HEK293 (cell line): ENCODE data around the gene ZNF579.

Source experiments
- ZBTB8A ChIP-seq: fragments of 450-650 bp; formaldehyde crosslinking; IDR thresholded peaks from 2 replicates; pipeline ENCODE4 v1.5.1; 2016; ENCODE audit warnings: missing biosample characterization, missing genetic modification characterization
- ZNF214 ChIP-seq: fragments of 450-650 bp; formaldehyde crosslinking; IDR thresholded peaks from 2 replicates; pipeline ENCODE4 v1.5.1; 2017; ENCODE audit warnings: missing biosample characterization, mild to moderate bottlenecking, missing genetic modification characterization, borderline replicate concordance
- ZNF23 ChIP-seq: fragments of 450-650 bp; formaldehyde crosslinking; IDR thresholded peaks from 2 replicates; pipeline ENCODE4 v1.5.1; 2016; ENCODE audit warnings: missing biosample characterization, missing genetic modification characterization, borderline replicate concordance
- ZNF311 ChIP-seq: fragments of 450-650 bp; formaldehyde crosslinking; IDR thresholded peaks from 2 replicates; pipeline ENCODE4 v1.5.1; 2017; ENCODE audit warnings: missing biosample characterization, missing genetic modification characterization, borderline replicate concordance
- TF ChIP-seq, protein P1 (sequence below): fragments of 450-650 bp; formaldehyde crosslinking; IDR thresholded peaks from 2 replicates; pipeline ENCODE4 v1.5.1; 2016; ENCODE audit warnings: missing biosample characterization, missing genetic modification characterization, borderline replicate concordance
- TF ChIP-seq, protein P2 (sequence below): fragments of 450-650 bp; formaldehyde crosslinking; IDR thresholded peaks from 2 replicates; pipeline ENCODE4 v1.5.1; 2016; ENCODE audit warnings: missing biosample characterization, missing genetic modification characterization

DNA sequence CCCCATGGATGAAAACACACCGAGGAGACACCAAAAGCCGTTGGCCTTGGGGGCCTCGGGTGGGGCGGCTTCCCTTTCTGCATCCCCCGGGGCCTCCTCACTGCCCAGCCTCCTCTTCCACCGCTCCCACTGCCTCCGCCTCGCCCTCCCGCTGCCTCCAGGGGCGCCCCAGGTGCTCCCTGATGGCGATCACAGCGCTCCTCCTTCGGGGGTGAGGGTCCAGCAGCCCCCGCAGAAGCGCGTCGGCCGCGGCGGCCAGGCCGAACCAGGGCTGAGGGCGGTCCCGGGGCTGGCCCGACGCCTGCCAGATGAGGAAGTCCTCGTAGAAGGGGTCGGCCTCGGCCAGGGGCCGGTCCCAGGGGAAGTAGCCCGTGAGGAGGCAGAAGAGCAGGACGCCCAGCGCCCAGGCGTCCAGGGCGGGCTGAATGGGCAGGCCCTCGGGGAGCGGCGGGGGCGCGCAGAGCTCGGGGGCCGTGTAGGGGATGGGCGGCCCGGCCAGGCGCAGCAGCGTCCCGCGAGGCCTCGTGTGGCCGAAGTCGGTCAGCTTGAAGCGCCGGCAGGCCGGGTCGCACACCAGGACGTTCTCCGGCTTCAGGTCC is 50.9 kb downstream of the ZNF579 start:
- TF ChIP-seq, protein P1, sequence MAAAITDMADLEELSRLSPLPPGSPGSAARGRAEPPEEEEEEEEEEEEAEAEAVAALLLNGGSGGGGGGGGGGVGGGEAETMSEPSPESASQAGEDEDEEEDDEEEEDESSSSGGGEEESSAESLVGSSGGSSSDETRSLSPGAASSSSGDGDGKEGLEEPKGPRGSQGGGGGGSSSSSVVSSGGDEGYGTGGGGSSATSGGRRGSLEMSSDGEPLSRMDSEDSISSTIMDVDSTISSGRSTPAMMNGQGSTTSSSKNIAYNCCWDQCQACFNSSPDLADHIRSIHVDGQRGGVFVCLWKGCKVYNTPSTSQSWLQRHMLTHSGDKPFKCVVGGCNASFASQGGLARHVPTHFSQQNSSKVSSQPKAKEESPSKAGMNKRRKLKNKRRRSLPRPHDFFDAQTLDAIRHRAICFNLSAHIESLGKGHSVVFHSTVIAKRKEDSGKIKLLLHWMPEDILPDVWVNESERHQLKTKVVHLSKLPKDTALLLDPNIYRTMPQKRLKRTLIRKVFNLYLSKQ (tag by site-specific recombination) = no peak
- TF ChIP-seq, protein P2, sequence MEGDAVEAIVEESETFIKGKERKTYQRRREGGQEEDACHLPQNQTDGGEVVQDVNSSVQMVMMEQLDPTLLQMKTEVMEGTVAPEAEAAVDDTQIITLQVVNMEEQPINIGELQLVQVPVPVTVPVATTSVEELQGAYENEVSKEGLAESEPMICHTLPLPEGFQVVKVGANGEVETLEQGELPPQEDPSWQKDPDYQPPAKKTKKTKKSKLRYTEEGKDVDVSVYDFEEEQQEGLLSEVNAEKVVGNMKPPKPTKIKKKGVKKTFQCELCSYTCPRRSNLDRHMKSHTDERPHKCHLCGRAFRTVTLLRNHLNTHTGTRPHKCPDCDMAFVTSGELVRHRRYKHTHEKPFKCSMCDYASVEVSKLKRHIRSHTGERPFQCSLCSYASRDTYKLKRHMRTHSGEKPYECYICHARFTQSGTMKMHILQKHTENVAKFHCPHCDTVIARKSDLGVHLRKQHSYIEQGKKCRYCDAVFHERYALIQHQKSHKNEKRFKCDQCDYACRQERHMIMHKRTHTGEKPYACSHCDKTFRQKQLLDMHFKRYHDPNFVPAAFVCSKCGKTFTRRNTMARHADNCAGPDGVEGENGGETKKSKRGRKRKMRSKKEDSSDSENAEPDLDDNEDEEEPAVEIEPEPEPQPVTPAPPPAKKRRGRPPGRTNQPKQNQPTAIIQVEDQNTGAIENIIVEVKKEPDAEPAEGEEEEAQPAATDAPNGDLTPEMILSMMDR (tag by site-specific recombination) = no peak
- no peak for TF ChIP-seq ZNF214
- no peak for TF ChIP-seq ZBTB8A (tag by site-specific recombination)
- no peak for TF ChIP-seq ZNF311
- no peak for TF ChIP-seq ZNF23 (tag by site-specific recombination)
